Kidney (tissue), 22 donors: ENCODE measurements around the gene PRG2. TPM values are rescaled to one million over a fixed set of nuclear protein-coding genes. Genes with fewer than 3 reads are reported as not detected.

Experiments
- DNase-seq, 5 donors: peaks; one replicate each; pipeline ENCODE4 v3.0.0-alpha.2; 2013 to 2020
- FAIRE-seq: peaks from 2 replicates; lab custom pipeline; 2012; peaks lifted over from hg19 to GRCh38; lab: Jason Lieb, UNC
- H3K27ac ChIP-seq, 2 donors: one replicate each; pipeline ENCODE4 v1.7.0; 2013; ENCODE audit warnings: low read depth in 2 of 2, low read length in 2 of 2, inconsistent platforms in 1 of 2
- H3K27me3 ChIP-seq: one replicate; pipeline ENCODE4 v1.7.1; 2013; ENCODE audit warnings: low read length, inconsistent platforms; ENCODE audit not compliant: control insufficient read depth, insufficient read depth
- H3K36me3 ChIP-seq, 3 donors: one replicate each; pipeline versions ENCODE4 v1.7.0 to v1.7.1; 2013; ENCODE audit warnings: low read length in 3 of 3, control low read depth in 1 of 3, inconsistent platforms in 1 of 3; ENCODE audit not compliant: insufficient read depth in 3 of 3, control insufficient read depth in 2 of 3
- H3K4me1 ChIP-seq, 3 donors: one replicate each; pipeline versions ENCODE4 v1.7.0 to v1.7.1; 2013; ENCODE audit warnings: low read length in 3 of 3, inconsistent platforms in 1 of 3, low read depth in 1 of 3; ENCODE audit not compliant: control insufficient read depth in 2 of 3, insufficient read depth in 2 of 3
- H3K4me3 ChIP-seq, 3 donors: one replicate each; pipeline versions ENCODE4 v1.7.0 to v1.8.1; 2013; ENCODE audit warnings: low read length in 3 of 3, control low read depth in 1 of 3, inconsistent platforms in 1 of 3
- H3K9ac ChIP-seq, 3 donors: one replicate each; pipeline versions ENCODE4 v1.7.0 to v1.7.1; 2013; ENCODE audit warnings: low read length in 3 of 3, control low read depth in 1 of 3, inconsistent platforms in 1 of 3
- H3K9me3 ChIP-seq, 3 donors: one replicate each; pipeline versions ENCODE4 v1.7.0 to v1.7.1; 2013; ENCODE audit warnings: low read length in 3 of 3, control low read depth in 1 of 3, inconsistent platforms in 1 of 3; ENCODE audit not compliant: control insufficient read depth in 2 of 3, insufficient read depth in 1 of 3
- CTCF ChIP-seq: IDR thresholded peaks from 3 replicates; pipeline ENCODE4 v1.5.1; 2012; ENCODE audit warnings: mild to moderate bottlenecking, moderate library complexity, borderline replicate concordance; ENCODE audit not compliant: insufficient read depth; ENCODE audit errors: extremely low read depth
- intact Hi-C: fragments of 100-400 bp; cut with DNase I; formaldehyde crosslinking; loops from one replicate; pipeline ENCODE4 v1.11.1; 2022
- long read RNA-seq, 10 donors: library from polyadenylated mRNA in 1 of 10; unstranded in 1 of 10; transcript quantifications; one replicate each; pipeline ENCODE4 v2.0.0 and lab custom pipeline, GENCODE V29; 2021 to 2026
- polyA plus RNA-seq: library from polyadenylated mRNA; stranded (reverse); fragments of 350-450 nt; fragmentation: Illumina TruSeq; extraction: RNeasy Lipid Tissue Mini Kit (QIAGEN cat#74804); gene quantifications from one replicate; pipeline ENCODE4 v1.2.3, GENCODE V29; 2014; ENCODE audit warnings: low read depth, low replicate concordance; ENCODE audit not compliant: insufficient read depth
- total RNA-seq: library from RNA; stranded (reverse); fragmentation: NEBNext Ultra II Directional; extraction: Animal tissue kit (Norgen Biotek cat#: 25700); gene quantifications from one replicate; pipeline ENCODE4 v1.2.1, GENCODE V29; 2021
- donor health status: control.
- donor health status: control.
- donor health status: control.
- donor health status: control.
- donor health status: control.
- donor health status: DM: yes; HTN: yes; CAD: no.
- donor health status: Normal renal cell carcinoma (clear cell type).

Gene PRG2
- total RNA-seq (0.22 TPM), polyA plus RNA-seq (not detected)
- long read RNA-seq, donor 1, partial matches to known transcripts: 0 of 1 reads
- long read RNA-seq, donor 1, other reads (novel, unspliced or antisense): 0 of 1 reads
- long read RNA-seq, donor 2, partial matches to known transcripts: 0 of 3 reads
- long read RNA-seq, donor 2, other reads (novel, unspliced or antisense): 0 of 3 reads
- long read RNA-seq, donor 3: 0 reads
- long read RNA-seq, donor 4, partial matches to known transcripts: 0 of 1 reads
- long read RNA-seq, donor 4, other reads (novel, unspliced or antisense): 0 of 1 reads
- long read RNA-seq, donor 5: 0 reads
- long read RNA-seq, donor 6, partial matches to known transcripts: 0 of 2 reads
- long read RNA-seq, donor 6, other reads (novel, unspliced or antisense): 0 of 2 reads
- long read RNA-seq, donor 7: 0 reads
- long read RNA-seq, donor 8: 0 reads
- long read RNA-seq, donor 9, partial matches to known transcripts: 0 of 1 reads
- long read RNA-seq, donor 9, other reads (novel, unspliced or antisense): 0 of 1 reads
- long read RNA-seq, donor 10, partial matches to known transcripts: 0 of 1 reads
- long read RNA-seq, donor 10, other reads (novel, unspliced or antisense): 0 of 1 reads

DNA sequence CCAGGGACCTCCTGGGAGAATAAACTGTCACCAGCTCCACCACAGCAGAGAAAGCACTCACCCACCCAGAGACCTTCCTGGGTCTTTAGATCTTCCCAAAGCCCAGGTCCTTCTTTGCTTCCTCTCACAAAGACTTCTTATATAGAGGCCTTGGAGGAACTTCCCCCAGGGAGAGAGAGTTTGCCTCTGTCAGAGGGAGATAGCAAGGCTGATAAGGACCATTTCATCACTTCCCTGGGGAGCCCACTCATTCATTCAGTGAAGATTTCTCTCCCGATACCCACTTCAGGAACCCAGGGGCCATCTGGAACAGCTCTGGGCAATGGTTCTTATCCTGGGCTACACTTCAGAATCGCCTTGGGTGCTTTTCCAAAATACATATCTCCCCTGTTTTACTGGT lies at the start of gene PRG2:
PRG2 (minus strand) TSS at position 116 of the 400 bp plus-strand sequence. CDS start 706 bp downstream, outside the sequence.
- no peaks in the 10 kb centered on the region for H3K27me3 ChIP-seq
- no peak within 1 kb of the TSS for H3K27ac ChIP-seq
- FAIRE-seq (no peak), DNase-seq (no peak)
- no peak within 1 kb of the TSS for H3K4me3 ChIP-seq
- no peaks in the 10 kb centered on the region for H3K36me3 ChIP-seq
- H3K9me3 ChIP-seq: no peaks in the 10 kb centered on the region
- TF ChIP-seq CTCF: no peak
- no peaks in the 10 kb centered on the region for H3K4me1 ChIP-seq
- intact Hi-C loops: no loop called here
- no peak within 1 kb of the TSS for H3K9ac ChIP-seq

- Histone ChIP-seq H3K27ac (no peak overlapping the region), H3K9me3 (no peaks in the 10 kb centered on the region), H3K4me3 (no peak overlapping the region), H3K27me3 (no peaks in the 10 kb centered on the region), H3K4me1 (no peaks in the 10 kb centered on the region), H3K9ac (no peak overlapping the region), H3K36me3 (no peaks in the 10 kb centered on the region)
- intact Hi-C loops: no loop called here
- TF ChIP-seq CTCF: no peak
- DNase-seq: no peak
- no peak for FAIRE-seq
Observed at GRCh38 chr11:57439786-57440185, 49.3 kb upstream of the PRG2 start.

DNA sequence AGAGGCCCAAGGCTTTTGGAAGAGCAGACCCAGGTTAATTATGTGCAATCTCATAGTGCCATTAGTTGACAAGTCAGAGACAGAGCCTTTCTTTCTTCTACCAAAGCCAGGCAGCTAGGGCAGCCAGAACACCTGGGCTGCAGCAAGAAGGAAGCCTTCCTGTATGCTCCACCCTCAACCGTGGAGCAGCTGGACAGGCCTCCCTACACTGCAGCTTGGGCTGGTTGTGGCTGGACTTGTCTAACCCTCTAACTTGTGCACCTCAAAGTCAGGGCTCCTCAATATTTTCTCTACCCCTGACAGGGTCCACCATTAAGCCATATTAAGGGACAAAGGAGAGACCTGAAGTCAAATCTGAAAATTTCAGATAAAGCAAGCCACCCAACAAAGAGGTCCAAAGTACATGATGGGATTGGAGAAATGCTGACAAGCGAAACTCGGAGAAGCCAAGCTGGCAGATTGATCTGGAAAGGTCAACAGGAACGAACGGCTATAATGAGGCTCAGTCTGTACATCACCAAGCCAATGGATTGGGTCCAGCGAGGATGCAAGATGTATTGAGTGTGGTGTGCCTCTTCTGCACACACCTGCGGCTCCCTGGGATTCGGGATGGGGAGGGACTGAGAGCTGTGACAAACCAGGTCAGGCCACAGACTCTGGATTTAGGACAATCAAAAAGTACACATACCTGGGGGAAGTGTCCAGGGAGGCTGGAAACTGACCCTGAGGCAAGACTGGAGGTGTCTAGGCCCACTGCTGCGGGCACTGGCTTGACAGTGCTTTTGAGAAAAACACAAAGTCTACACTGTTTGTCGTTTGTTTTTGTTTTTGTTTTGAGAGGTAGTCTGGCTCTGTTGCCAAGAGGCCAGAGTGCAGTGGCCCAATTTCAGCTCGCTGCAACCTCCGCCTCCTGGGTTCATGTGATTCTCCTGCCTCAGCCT lies 48.2 kb upstream of the PRG2 start:
- Histone ChIP-seq H3K27ac (no peak overlapping the region), H3K4me1 (no peaks in the 10 kb centered on the region), H3K27me3 (no peaks in the 10 kb centered on the region), H3K4me3 (no peak overlapping the region), H3K36me3 (no peaks in the 10 kb centered on the region), H3K9me3 (no peaks in the 10 kb centered on the region), H3K9ac (no peak overlapping the region)
- intact Hi-C loops: no loop called here
- DNase-seq (no peak), FAIRE-seq (no peak)
- TF ChIP-seq CTCF: no peak
